Ascending aorta (tissue), 2 donors: ENCODE measurements around the gene SCUBE3. TPM values are rescaled to one million over a fixed set of nuclear protein-coding genes. Genes with fewer than 3 reads are reported as not detected.
A peak's percentile ranks its signal among the peaks of the same experiment; 100 is the strongest.

ENCODE experiments used
- DNase-seq, 2 donors: peaks; one replicate each; pipeline ENCODE4 v3.0.0-alpha.2; 2019; ENCODE audit warnings: low spot score in 2 of 2
- H3K27ac ChIP-seq, 2 donors: fragments of 200-600 bp; sonication (generic); one replicate each; pipeline ENCODE4 v1.5.1; 2016 to 2017; ENCODE audit warnings: mild to moderate bottlenecking in 1 of 2
- H3K27me3 ChIP-seq: fragments of 200-600 bp; sonication (generic); one replicate; pipeline ENCODE4 v1.5.1; 2017
- H3K36me3 ChIP-seq, 2 donors: fragments of 200-600 bp; sonication (generic); one replicate each; pipeline ENCODE4 v1.5.1; 2016
- H3K4me1 ChIP-seq, 2 donors: fragments of 200-600 bp; sonication (generic); one replicate each; pipeline ENCODE4 v1.5.1; 2016 to 2017; ENCODE audit warnings: mild to moderate bottlenecking in 1 of 2
- H3K4me3 ChIP-seq, 2 donors: fragments of 200-600 bp; sonication (generic); one replicate each; pipeline ENCODE4 v1.5.1; 2016 to 2017; ENCODE audit warnings: mild to moderate bottlenecking in 1 of 2
- H3K9me3 ChIP-seq, 2 donors: fragments of 200-600 bp; sonication (generic); one replicate each; pipeline ENCODE4 v1.5.1; 2016
- intact Hi-C: fragments of 100-400 bp; cut with DNase I; formaldehyde crosslinking; loops from one replicate; pipeline ENCODE4 v1.15.1; 2023
- total RNA-seq: library from RNA; depleted of rRNA; stranded (reverse); fragments of >200 nt; gene quantifications from one replicate; pipeline ENCODE4 v1.1.0, GENCODE V29; 2016
- TF ChIP-seq, protein P1 (sequence below), 3 experiments: fragments of 200-600 bp in 2 of 3; fragments of 450-650 bp in 1 of 3; sonication (generic) in 2 of 3; IDR thresholded peaks; one replicate each; pipeline ENCODE4 v1.5.1; 2016 to 2019; ENCODE audit warnings: antibody characterized with exemption in 3 of 3, mild to moderate bottlenecking in 1 of 3, moderate library complexity in 1 of 3

The SCUBE3 gene
- total RNA-seq, 1 donor from 2014 or later: 29.5 TPM

DNA sequence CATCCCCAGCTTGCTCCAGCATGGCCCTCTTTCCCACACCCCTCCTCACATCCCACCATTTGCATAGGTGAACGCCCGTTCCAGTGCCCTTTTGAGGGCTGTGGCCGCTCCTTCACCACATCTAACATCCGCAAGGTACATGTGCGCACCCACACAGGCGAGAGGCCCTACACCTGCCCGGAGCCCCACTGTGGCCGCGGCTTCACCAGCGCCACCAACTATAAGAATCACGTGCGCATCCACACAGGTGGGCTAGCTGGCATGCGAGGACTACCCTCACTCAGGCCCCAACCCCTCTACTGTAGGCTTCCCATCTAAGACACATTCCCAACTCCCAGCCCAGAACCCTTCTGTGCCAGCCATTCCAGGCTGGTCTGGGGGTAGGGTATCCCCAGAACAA is 77.7 kb downstream of the SCUBE3 start:
- peaks cover 75 to 86% of the 10 kb centered on the region in 2 donors for H3K36me3 ChIP-seq
- no peaks in the 10 kb centered on the region for H3K9me3 ChIP-seq
- no peak overlapping the region for H3K4me3 ChIP-seq
- DNase-seq: no peak
- no peaks in the 10 kb centered on the region for H3K4me1 ChIP-seq
- no peak overlapping the region for H3K27ac ChIP-seq
- intact Hi-C loops: loop anchor here (5.0 kb wide), 1 partner anchor 36 kb away; no protein-coding TSS in a partner anchor
- TF ChIP-seq, protein P1, sequence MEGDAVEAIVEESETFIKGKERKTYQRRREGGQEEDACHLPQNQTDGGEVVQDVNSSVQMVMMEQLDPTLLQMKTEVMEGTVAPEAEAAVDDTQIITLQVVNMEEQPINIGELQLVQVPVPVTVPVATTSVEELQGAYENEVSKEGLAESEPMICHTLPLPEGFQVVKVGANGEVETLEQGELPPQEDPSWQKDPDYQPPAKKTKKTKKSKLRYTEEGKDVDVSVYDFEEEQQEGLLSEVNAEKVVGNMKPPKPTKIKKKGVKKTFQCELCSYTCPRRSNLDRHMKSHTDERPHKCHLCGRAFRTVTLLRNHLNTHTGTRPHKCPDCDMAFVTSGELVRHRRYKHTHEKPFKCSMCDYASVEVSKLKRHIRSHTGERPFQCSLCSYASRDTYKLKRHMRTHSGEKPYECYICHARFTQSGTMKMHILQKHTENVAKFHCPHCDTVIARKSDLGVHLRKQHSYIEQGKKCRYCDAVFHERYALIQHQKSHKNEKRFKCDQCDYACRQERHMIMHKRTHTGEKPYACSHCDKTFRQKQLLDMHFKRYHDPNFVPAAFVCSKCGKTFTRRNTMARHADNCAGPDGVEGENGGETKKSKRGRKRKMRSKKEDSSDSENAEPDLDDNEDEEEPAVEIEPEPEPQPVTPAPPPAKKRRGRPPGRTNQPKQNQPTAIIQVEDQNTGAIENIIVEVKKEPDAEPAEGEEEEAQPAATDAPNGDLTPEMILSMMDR (IDR thresholded peaks at IDR 0.05): no peak
- H3K27me3 ChIP-seq: no peaks in the 10 kb centered on the region

DNA sequence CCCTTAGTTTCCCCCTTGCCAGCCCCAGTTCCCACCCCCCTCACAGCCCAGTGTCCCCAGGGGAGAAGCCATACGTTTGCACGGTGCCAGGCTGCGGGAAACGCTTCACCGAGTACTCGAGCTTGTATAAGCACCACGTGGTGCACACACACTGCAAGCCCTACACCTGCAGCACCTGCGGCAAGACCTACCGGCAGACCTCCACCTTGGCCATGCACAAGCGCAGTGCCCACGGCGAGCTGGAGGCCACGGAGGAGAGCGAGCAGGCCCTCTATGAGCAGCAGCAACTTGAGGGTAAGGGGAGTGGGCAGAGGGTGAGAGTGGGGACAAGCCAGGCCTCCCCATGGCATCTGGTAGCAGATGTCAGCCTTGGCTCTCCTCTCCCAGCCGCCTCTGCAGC is 78.7 kb downstream of the SCUBE3 start:
- TF ChIP-seq, protein P1 (IDR thresholded peaks at IDR 0.05): no peak
- intact Hi-C loops: loop anchor here (5.0 kb wide), 1 partner anchor 35 kb away; no protein-coding TSS in a partner anchor
- no peak overlapping the region for H3K27ac ChIP-seq
- peaks cover 65 to 77% of the 10 kb centered on the region in 2 donors for H3K36me3 ChIP-seq
- no peaks in the 10 kb centered on the region for H3K27me3 ChIP-seq
- no peak for DNase-seq
- no peak overlapping the region for H3K4me3 ChIP-seq
- no peaks in the 10 kb centered on the region for H3K9me3 ChIP-seq
- peaks cover 0 to 2% of the 10 kb centered on the region in 2 donors for H3K4me1 ChIP-seq

GRCh38 chr6:35293681-35294080 is 79.9 kb downstream of the SCUBE3 start:
- H3K27me3 ChIP-seq: no peaks in the 10 kb centered on the region
- no peak overlapping the region for H3K27ac ChIP-seq
- TF ChIP-seq, protein P1 (IDR thresholded peaks at IDR 0.05): no peak
- H3K36me3 ChIP-seq: peaks cover 57 to 65% of the 10 kb centered on the region in 2 donors
- H3K4me1 ChIP-seq: peaks cover 0 to 3% of the 10 kb centered on the region in 2 donors
- intact Hi-C loops: loop anchor here (5.0 kb wide), 1 partner anchor 34 kb away; no protein-coding TSS in a partner anchor
- no peaks in the 10 kb centered on the region for H3K9me3 ChIP-seq
- no peak overlapping the region for H3K4me3 ChIP-seq
- no peak for DNase-seq

DNA sequence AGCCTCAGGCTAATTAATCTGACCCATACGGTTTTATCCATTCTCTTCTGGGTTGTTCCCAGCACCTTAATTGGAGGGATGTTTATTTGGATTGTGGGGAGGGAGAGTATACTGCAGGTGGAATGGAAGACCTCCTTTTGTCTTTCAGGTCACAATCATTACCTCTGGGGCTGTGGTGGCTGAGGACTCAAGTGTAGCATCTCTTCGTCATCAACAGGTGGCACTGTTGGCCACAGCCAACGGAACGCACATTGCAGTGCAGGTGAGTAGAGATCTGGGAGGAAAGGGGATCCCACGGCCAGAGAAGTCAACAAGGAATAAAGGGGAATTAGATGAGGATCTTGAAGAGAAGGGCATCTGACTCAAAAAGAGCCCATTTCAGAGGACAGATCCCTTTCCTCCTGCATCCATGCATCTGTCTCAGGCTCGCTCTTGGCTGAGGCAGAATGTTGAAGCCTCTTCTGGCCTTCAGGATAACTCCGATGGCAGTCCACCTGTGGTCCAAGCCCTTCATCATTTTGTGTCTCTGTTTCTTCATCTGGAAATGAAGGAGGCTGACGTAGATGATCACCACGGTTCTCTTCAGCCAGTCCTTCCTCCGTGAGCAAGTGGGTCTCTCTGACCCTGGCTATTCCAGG is 80.7 kb downstream of the SCUBE3 start:
- DNase-seq: no peak
- H3K27me3 ChIP-seq: no peaks in the 10 kb centered on the region
- peaks cover 0 to 3% of the 10 kb centered on the region in 2 donors for H3K4me1 ChIP-seq
- no peak overlapping the region for H3K4me3 ChIP-seq
- peaks cover 49 to 58% of the 10 kb centered on the region in 2 donors for H3K36me3 ChIP-seq
- TF ChIP-seq, protein P1 (IDR thresholded peaks at IDR 0.05): peak; percentile 40 to 62 (median 40)
- H3K27ac ChIP-seq: no peak overlapping the region
- intact Hi-C loops: loop anchor here (5.0 kb wide), 1 partner anchor 33 kb away; no protein-coding TSS in a partner anchor
- no peaks in the 10 kb centered on the region for H3K9me3 ChIP-seq

DNA sequence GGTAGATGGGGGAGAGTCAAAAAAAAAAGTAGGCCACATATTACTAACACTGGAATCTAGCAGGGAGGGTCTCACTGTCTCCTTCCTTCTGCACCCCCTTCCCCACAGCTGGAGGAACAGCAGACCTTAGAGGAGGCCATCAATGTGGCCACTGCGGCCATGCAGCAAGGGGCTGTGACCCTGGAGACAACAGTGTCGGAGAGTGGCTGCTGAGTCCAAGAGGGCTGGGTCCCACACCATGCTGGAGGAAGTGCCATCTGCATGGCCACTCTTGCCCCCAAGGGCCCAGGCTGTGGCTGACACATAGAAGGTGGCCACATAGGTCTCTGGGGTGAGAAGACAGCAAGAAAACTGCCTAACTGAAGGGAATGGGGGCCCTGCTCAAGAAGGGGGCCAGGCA is 81.3 kb downstream of the SCUBE3 start:
- H3K9me3 ChIP-seq: no peaks in the 10 kb centered on the region
- peaks cover 43 to 52% of the 10 kb centered on the region in 2 donors for H3K36me3 ChIP-seq
- TF ChIP-seq, protein P1 (IDR thresholded peaks at IDR 0.05): no peak
- intact Hi-C loops: no loop called here
- peaks cover 0 to 3% of the 10 kb centered on the region in 2 donors for H3K4me1 ChIP-seq
- H3K27ac ChIP-seq: no peak overlapping the region
- no peak overlapping the region for H3K4me3 ChIP-seq
- H3K27me3 ChIP-seq: no peaks in the 10 kb centered on the region
- DNase-seq: no peak
